Activated T-cell treated with anti-CD3 and anti-CD28 coated beads, Interleukin-2, amount 50 U/mL, for 1 hour (primary cell): ENCODE results near the gene PKP4.

Experiments
- DNase-seq: peaks from one replicate; pipeline ENCODE4 v3.0.0-alpha.2; 2020

PKP4 gene

GRCh38 chr2:158498749-158499136, 42.0 kb downstream of the PKP4 start:
- no peak for DNase-seq

- no peak for DNase-seq
Measured at GRCh38 chr2:158499383-158499782, 42.6 kb downstream of the PKP4 start.

- DNase-seq: no peak
Measured at GRCh38 chr2:158500333-158500732, 43.6 kb downstream of the PKP4 start.

DNA sequence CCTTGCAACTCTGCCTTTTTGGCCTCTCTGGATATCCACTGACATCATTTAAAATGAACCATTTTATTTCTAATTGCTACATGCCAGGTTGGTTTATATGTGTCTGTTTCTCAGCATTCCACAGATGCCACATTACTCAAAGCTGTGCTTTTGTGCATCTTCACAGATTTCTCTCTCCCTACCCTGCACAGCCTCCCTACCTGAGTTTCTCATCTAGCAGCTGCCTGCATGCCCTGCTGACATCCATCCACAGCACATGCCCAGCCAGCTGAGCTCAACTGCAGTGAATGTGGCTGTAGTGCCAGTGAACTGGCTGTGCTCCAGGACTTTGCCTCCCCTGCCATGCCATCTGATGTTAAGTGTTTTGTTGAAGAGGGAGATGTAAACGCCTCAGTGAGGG, 44.5 kb downstream of the PKP4 start:
- no peak for DNase-seq

DNA sequence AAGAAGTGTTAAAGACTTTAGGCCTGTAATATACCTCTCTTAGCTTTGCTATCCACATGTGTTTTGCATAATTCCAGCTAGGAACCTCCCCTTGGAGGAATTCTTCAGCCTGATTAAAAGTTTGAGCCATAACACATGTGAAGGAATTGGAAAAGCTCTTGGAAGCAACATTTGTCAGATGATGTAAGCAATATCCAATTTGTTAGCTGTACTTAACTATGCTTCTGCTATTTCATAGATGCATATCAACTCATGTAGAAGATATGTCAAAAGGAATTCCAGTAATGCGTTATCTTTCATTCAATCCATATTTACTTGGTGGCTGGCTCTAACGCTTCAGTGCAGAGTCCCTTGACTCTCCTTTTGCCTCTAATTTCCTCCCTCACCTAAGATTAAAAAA, 46.2 kb downstream of the PKP4 start:
- DNase-seq: no peak

DNA sequence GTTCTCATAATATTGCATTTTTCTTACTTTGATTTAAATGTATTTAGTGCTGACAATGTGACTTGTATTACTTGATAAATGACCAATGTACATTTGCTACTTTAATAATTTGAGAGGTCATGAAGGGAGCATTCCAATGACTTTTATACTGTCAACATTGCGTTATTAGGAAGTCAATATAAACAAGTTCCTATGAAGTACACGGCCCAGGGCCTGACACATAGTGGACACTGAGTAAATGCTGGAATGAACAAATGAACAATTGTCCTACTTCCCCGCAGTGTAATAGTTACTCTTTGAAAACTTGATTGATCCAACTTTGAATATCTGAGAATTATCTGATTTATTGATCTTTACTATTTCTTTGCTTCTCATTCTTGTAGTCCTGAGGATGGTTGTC, 47.3 kb downstream of the PKP4 start:
- no peak for DNase-seq

DNA sequence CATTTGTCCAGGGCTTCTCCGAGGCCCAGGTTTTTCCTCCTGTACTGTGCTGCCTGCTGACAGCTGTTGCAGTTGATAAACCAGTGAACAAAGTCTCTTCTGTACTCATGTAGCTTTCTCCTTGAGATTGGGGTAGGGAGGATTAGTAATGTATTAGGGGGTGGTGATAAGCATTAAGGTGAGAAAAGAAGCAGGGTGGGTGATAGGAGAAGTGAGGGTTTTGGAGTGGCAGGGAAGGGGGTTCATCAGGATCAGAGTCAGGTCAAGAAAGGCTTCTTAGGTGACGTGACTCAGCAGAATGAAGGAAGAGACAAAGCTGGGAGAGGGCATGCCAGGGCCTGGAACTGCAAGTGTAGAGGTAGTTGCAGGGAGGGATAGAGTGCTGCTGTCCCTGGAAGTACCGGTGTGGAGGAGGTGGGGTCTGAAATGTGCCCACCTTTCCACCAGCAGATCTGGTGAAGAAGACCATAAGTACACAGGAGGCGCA, 48.7 kb downstream of the PKP4 start:
- DNase-seq: no peak

DNA sequence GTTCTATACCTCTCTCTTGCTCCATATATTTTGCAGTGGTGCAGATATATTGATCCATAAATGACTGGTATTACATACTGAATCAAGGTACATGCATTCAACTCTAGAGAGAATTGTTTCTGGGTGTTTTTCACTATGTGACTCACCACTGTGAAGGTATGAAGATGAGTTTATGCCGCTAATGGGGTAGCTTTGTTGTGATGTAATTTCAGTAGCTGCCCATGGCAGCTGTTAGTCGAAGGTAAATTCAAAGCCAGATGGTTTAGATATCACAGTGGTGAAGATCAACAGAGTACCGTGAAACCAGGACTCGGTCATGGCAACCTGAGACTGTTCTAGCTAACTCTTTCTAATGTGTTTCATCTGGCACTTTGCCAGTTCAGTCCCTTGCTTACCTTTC, 50.4 kb downstream of the PKP4 start:
- DNase-seq: no peak

- no peak for DNase-seq
Measured at GRCh38 chr2:158507679-158508078, 50.9 kb downstream of the PKP4 start.

GRCh38 chr2:158509928-158510797, 53.4 kb downstream of the PKP4 start:
- no peak for DNase-seq

DNA sequence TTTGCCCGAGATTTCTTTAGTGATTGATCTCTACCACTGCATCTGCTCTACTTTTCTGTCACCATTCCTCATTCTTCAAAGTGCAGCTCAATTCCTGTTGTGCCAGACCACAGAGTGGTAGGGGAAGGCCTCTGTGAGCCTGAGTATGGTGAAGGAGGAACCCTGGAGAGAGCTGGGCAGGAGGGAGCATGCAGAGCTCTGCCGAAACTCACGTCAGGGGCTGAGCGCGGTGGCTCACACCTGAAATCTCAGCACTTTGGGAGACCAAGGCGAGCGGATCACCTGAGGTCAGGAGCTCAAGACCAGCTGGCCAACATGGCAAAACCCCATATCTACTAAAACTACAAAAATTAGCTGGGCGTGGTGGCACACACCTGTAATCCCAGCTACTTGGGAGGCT, 54.1 kb downstream of the PKP4 start:
- no peak for DNase-seq

DNA sequence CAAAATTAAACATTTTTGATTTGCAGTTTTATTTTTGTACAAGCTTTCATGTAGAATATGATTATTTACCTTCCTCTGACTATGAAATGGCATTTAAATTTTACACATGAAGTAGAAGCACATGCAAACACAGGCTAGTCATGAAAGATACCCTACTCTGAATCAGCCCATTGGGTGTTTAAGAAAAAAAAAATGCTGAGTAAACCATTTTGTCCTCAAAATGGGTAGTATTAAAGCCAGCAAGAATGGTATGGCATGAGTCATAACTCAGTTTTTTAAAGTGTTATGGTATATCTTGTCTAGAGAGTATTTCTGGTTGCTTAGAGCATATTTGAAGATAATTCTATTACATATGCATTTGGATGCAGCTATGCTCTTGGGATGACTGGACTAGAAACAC, 55.0 kb downstream of the PKP4 start:
- no peak for DNase-seq

GRCh38 chr2:158512323-158512722, 55.6 kb downstream of the PKP4 start:
- DNase-seq: no peak

DNA sequence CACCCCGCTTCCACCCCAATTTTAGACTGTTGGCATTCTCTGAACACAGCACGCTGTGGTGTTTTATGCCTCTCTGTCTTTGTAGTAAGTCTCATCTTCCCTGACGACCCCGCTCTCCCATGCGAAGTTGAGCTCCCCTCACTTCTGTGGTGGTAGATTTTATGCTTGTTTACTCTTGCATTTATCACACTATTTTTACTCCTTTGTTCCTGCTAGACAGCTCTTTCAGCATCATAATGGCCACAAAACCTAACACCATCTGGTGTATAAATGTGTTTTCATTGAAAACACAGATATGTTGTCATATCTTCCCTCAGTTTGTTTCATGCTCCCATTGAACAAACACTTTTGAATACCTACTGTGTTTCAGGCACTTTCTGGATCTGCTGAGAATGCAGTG, 57.1 kb downstream of the PKP4 start:
- DNase-seq: no peak

DNA sequence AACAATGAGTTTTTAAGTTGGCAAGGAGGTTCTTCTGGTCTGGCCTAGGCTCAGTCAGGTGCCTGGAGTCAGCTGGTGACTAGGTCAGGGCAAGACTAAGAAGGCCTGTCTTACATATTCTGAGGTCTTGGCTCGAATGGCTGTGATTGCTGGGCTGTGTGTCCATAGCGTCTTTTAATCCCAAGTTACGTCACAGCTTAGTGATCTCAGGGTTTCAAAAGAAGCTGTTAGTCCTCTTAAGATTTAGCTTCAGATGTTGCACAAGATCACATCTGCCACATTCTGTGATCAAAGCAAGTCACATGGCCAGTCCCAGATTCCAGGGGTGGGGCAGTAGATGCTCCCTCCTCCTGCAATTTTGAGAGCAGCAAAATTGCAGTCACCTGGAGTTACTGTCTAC, 61.3 kb downstream of the PKP4 start:
- no peak for DNase-seq

DNA sequence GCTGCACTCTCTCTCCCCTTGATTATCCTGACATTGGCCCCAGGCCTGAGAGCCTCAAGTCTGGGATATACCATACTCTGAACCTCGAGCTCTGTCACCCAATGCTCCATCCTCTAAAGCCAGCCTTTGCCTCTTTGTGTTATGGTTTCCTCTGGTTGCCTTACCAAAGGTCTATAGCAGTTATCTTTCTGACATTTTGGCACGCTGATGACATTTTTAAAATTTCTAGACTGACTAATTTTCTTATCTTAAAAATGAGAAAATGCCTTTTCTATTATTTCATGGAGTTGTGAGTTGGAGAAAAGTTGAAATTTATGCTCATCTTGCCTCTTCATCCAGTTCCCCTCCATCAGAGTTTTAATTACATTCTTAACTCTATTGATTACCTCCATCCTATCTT, 62.7 kb downstream of the PKP4 start:
- DNase-seq: no peak

- no peak for DNase-seq
Measured at GRCh38 chr2:158529379-158530259, 72.9 kb downstream of the PKP4 start.

DNA sequence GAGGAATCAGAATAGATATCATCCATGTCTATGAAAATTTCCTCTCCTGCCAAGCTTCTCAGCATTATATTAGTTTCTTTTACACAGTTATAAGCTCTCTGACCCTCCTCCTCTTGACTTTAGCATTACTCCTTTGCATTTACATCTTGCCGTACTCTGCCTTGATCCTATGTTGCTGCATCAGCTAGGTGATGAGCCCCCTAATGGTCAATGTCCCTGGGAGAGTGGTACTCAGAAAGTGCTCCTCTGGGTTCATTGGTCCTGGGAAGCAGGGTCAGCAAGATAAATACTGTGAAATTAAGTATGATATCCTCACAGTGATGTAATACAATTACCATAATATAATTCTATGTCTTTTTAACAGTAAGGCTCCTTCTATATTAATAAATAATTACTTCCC, 74.1 kb downstream of the PKP4 start:
- DNase-seq: no peak

DNA sequence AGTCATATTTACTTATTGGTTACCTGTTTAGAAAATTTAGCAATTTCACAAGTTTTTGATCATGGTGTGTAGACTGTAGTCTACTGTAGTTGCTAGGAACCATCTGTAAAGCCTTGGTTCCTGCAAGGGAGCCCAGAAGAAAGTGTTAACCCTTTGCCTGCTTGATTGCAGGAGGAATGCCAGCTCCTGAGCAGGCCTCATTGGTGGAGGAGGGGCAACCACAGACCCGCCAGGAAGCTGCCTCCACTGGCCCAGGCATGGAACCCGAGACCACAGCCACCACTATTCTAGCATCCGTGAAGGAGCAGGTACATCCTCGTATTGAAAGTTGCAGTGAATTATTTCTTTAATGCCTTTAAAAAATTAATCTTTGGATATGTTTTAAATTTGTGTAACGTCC, 76.3 kb downstream of the PKP4 start:
- DNase-seq: no peak

GRCh38 chr2:158539176-158540005, 82.6 kb downstream of the PKP4 start:
- no peak for DNase-seq

DNA sequence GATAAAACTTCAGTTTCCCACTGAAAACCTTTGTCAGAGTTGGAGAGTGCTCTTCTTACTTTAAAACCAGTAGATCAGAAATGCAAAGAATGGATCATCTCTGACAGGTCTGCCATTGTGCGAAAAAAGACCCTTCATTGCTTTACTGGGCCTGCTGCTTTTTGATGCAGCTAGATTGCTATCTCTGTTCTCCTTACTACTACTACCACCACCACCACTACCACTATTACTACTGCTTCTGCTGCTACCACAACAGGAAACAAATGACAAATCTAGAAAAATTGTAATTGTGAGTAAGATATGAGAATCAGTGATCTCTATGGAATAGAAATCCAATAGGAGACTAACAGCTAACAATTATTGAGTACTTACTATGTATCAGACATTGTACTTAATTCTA, 85.8 kb downstream of the PKP4 start:
- DNase-seq: no peak

- DNase-seq: no peak
Measured at GRCh38 chr2:158543957-158544356, 87.2 kb downstream of the PKP4 start.

DNA sequence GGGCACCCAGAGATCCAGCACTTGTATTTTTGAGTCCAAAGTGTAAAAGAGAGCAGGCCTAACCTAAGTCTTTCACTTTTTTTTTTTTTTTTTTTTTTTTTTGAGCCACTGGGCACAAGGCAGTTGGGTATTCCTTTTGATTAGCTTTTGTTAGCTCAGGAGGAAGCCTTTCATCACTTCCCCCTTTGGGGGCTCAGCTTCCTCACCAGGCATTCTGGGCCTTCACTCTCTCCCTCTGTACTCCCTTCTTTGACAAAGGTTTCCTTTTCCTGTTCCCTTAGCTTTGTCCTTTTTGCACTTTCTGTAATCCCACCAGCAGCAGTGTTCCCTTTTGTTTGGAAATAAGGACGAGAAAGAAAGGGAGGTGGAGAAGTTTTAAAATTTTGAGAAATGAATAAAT, 88.2 kb downstream of the PKP4 start:
- no peak for DNase-seq
